Measurements from ENCODE around the gene AUTS2. TPM values are rescaled to one million over a fixed set of nuclear protein-coding genes. Genes with fewer than 3 reads are reported as not detected.
A peak's percentile ranks its signal among the peaks of the same experiment; 100 is the strongest.

AUTS2 gene
- total and polyA plus RNA-seq, 4 experiments from 2014 or later, result 3.4 to 35.2 (median 25.5) TPM

GRCh38 chr7:70178211-70178610 lies 579.9 kb downstream of the AUTS2 start:
- intact Hi-C loops (cut with micrococcal nuclease), result loop anchor here (5.0 kb wide), 1 partner anchor 519 kb away; no protein-coding TSS in a partner anchor
- Histone ChIP-seq H3K27me3 (ENCODE audit: insufficient read depth, low read length) (no peaks in the 10 kb centered on the region), H3K27ac (ENCODE audit: low read depth, low read length) (no peak overlapping the region), H3K4me1 (ENCODE audit: insufficient read depth, low read length) (peaks cover 6% of the 10 kb centered on the region), H3K4me3 (ENCODE audit: low read length in 2 of 2) (no peak overlapping the region), H3K9me3 (ENCODE audit: control insufficient read depth in 1 of 2, low read length in 2 of 2) (no peaks in the 10 kb centered on the region), H3K36me3 (ENCODE audit: insufficient read depth, low read length) (no peaks in the 10 kb centered on the region)
- no peak for DNase-seq
- peaks cover 2 to 7% (median 6%) of the 10 kb centered on the region in 4 donors for H3K4me1 Mint-ChIP-seq
- POLR2A ChIA-PET (ENCODE audit: partially characterized antibody), result no interaction called here
- no peak overlapping the region for H3K4me3 Mint-ChIP-seq
- CTCF ChIA-PET (ENCODE audit: partially characterized antibody), result no interaction called here
- H3K27me3 Mint-ChIP-seq, result peaks cover 0 to 3% of the 10 kb centered on the region in 2 donors
- H3K36me3 Mint-ChIP-seq, result no peaks in the 10 kb centered on the region
- H3K27ac Mint-ChIP-seq, result peak overlapping the region in 2 of 7 donors; percentile 6 to 17
- H3K9me3 Mint-ChIP-seq, result peaks cover 0 to 4% (median 0%) of the 10 kb centered on the region in 8 donors

- Mint-ChIP-seq H3K4me3 (no peak overlapping the region), H3K4me1 (peaks cover 2 to 7% (median 6%) of the 10 kb centered on the region in 4 donors), H3K27me3 (peaks cover 0 to 3% of the 10 kb centered on the region in 2 donors), H3K27ac (no peak overlapping the region), H3K9me3 (peaks cover 0 to 4% (median 0%) of the 10 kb centered on the region in 8 donors), H3K36me3 (no peaks in the 10 kb centered on the region)
- Histone ChIP-seq H3K27ac (ENCODE audit: low read depth, low read length) (no peak overlapping the region), H3K27me3 (ENCODE audit: insufficient read depth, low read length) (no peaks in the 10 kb centered on the region), H3K4me3 (ENCODE audit: low read length in 2 of 2) (no peak overlapping the region), H3K36me3 (ENCODE audit: insufficient read depth, low read length) (no peaks in the 10 kb centered on the region), H3K4me1 (ENCODE audit: insufficient read depth, low read length) (peaks cover 6% of the 10 kb centered on the region), H3K9me3 (ENCODE audit: control insufficient read depth in 1 of 2, low read length in 2 of 2) (no peaks in the 10 kb centered on the region)
- CTCF ChIA-PET (ENCODE audit: partially characterized antibody), result no interaction called here
- POLR2A ChIA-PET (ENCODE audit: partially characterized antibody), result interaction anchor here (0.6 kb wide), 1 partner anchor 515 kb away, joined by 3 read pairs; no protein-coding TSS in a partner anchor
- intact Hi-C loops (cut with micrococcal nuclease), result loop anchor here (5.0 kb wide), 1 partner anchor 519 kb away; no protein-coding TSS in a partner anchor
- no peak for DNase-seq
Observed at GRCh38 chr7:70178787-70179186, 580.5 kb downstream of the AUTS2 start.

GRCh38 chr7:70182521-70182920 lies 584.2 kb downstream of the AUTS2 start:
- DNase-seq, result no peak
- H3K4me1 ChIP-seq (ENCODE audit: insufficient read depth, low read length), result peaks cover 6% of the 10 kb centered on the region
- H3K4me3 ChIP-seq (ENCODE audit: low read length in 2 of 2), result no peak overlapping the region
- no peaks in the 10 kb centered on the region for H3K9me3 ChIP-seq (ENCODE audit: control insufficient read depth in 1 of 2, low read length in 2 of 2)
- Mint-ChIP-seq H3K27me3 (peaks cover 0 to 3% of the 10 kb centered on the region in 2 donors), H3K9me3 (peaks cover 0 to 8% (median 0%) of the 10 kb centered on the region in 8 donors), H3K4me1 (peaks cover 2 to 6% (median 5%) of the 10 kb centered on the region in 4 donors), H3K4me3 (no peak overlapping the region), H3K27ac (no peak overlapping the region), H3K36me3 (no peaks in the 10 kb centered on the region)
- no peak overlapping the region for H3K27ac ChIP-seq (ENCODE audit: low read depth, low read length)
- no peaks in the 10 kb centered on the region for H3K36me3 ChIP-seq (ENCODE audit: insufficient read depth, low read length)
- ChIA-PET CTCF (ENCODE audit: partially characterized antibody) (interaction anchor here (0.9 kb wide), 1 partner anchor 12 kb away, joined by 3 read pairs; no protein-coding TSS in a partner anchor), POLR2A (ENCODE audit: partially characterized antibody) (no interaction called here)
- no peaks in the 10 kb centered on the region for H3K27me3 ChIP-seq (ENCODE audit: insufficient read depth, low read length)
- intact Hi-C loops (cut with micrococcal nuclease), result no loop called here

GRCh38 chr7:70183278-70183677 lies 585.0 kb downstream of the AUTS2 start:
- Histone ChIP-seq H3K27ac (ENCODE audit: low read depth, low read length) (no peak overlapping the region), H3K4me3 (ENCODE audit: low read length in 2 of 2) (no peak overlapping the region), H3K27me3 (ENCODE audit: insufficient read depth, low read length) (no peaks in the 10 kb centered on the region), H3K36me3 (ENCODE audit: insufficient read depth, low read length) (no peaks in the 10 kb centered on the region), H3K9me3 (ENCODE audit: control insufficient read depth in 1 of 2, low read length in 2 of 2) (no peaks in the 10 kb centered on the region), H3K4me1 (ENCODE audit: insufficient read depth, low read length) (peaks cover under 1% of the 10 kb centered on the region)
- Mint-ChIP-seq H3K36me3 (no peaks in the 10 kb centered on the region), H3K27ac (no peak overlapping the region), H3K4me3 (no peak overlapping the region), H3K9me3 (peaks cover 0 to 6% (median 1%) of the 10 kb centered on the region in 8 donors), H3K4me1 (peaks cover 0 to 2% (median 0%) of the 10 kb centered on the region in 4 donors), H3K27me3 (peaks cover 0 to 3% of the 10 kb centered on the region in 2 donors)
- intact Hi-C loops (cut with micrococcal nuclease), result no loop called here
- POLR2A ChIA-PET (ENCODE audit: partially characterized antibody), result no interaction called here
- no peak for DNase-seq
- CTCF ChIA-PET (ENCODE audit: partially characterized antibody), result no interaction called here

- no peaks in the 10 kb centered on the region for H3K4me1 ChIP-seq (ENCODE audit: insufficient read depth, low read length)
- H3K4me3 ChIP-seq (ENCODE audit: low read length in 2 of 2), result no peak overlapping the region
- CTCF ChIA-PET (ENCODE audit: partially characterized antibody), result interaction anchor here (0.9 to 1.6 kb wide), 2 partner anchors 509 to 585 kb away, joined by 4 to 8 read pairs; no protein-coding TSS in a partner anchor
- no peak for DNase-seq
- intact Hi-C loops (cut with micrococcal nuclease), result no loop called here
- H3K27me3 ChIP-seq (ENCODE audit: insufficient read depth, low read length), result no peaks in the 10 kb centered on the region
- Mint-ChIP-seq H3K4me3 (no peak overlapping the region), H3K9me3 (peaks cover 0 to 4% (median 1%) of the 10 kb centered on the region in 8 donors), H3K4me1 (no peaks in the 10 kb centered on the region), H3K27me3 (peaks cover 0 to 2% of the 10 kb centered on the region in 2 donors), H3K36me3 (no peaks in the 10 kb centered on the region), H3K27ac (no peak overlapping the region)
- H3K36me3 ChIP-seq (ENCODE audit: insufficient read depth, low read length), result no peaks in the 10 kb centered on the region
- POLR2A ChIA-PET (ENCODE audit: partially characterized antibody), result no interaction called here
- H3K9me3 ChIP-seq (ENCODE audit: control insufficient read depth in 1 of 2, low read length in 2 of 2), result no peaks in the 10 kb centered on the region
- H3K27ac ChIP-seq (ENCODE audit: low read depth, low read length), result no peak overlapping the region
Observed at GRCh38 chr7:70188901-70189650, 590.8 kb downstream of the AUTS2 start.

GRCh38 chr7:70189776-70190175 lies 591.5 kb downstream of the AUTS2 start:
- ChIA-PET POLR2A (ENCODE audit: partially characterized antibody) (no interaction called here), CTCF (ENCODE audit: partially characterized antibody) (interaction anchor here (0.9 to 1.6 kb wide), 2 partner anchors 509 to 585 kb away, joined by 4 to 8 read pairs; no protein-coding TSS in a partner anchor)
- Mint-ChIP-seq H3K36me3 (no peaks in the 10 kb centered on the region), H3K4me1 (no peaks in the 10 kb centered on the region), H3K4me3 (no peak overlapping the region), H3K27ac (no peak overlapping the region), H3K9me3 (peaks cover 0 to 4% (median 1%) of the 10 kb centered on the region in 8 donors), H3K27me3 (peaks cover 0 to 2% of the 10 kb centered on the region in 2 donors)
- no peaks in the 10 kb centered on the region for H3K36me3 ChIP-seq (ENCODE audit: insufficient read depth, low read length)
- no peak overlapping the region for H3K27ac ChIP-seq (ENCODE audit: low read depth, low read length)
- no peak for DNase-seq
- intact Hi-C loops (cut with micrococcal nuclease), result loop anchor here (10.0 kb wide), 1 partner anchor 245 kb away; no protein-coding TSS in a partner anchor
- H3K4me3 ChIP-seq (ENCODE audit: low read length in 2 of 2), result no peak overlapping the region
- no peaks in the 10 kb centered on the region for H3K9me3 ChIP-seq (ENCODE audit: control insufficient read depth in 1 of 2, low read length in 2 of 2)
- H3K27me3 ChIP-seq (ENCODE audit: insufficient read depth, low read length), result no peaks in the 10 kb centered on the region
- H3K4me1 ChIP-seq (ENCODE audit: insufficient read depth, low read length), result no peaks in the 10 kb centered on the region

GRCh38 chr7:70190281-70190680 lies 592.0 kb downstream of the AUTS2 start:
- no peak overlapping the region for H3K27ac Mint-ChIP-seq
- H3K9me3 Mint-ChIP-seq, result peaks cover 0 to 4% (median 1%) of the 10 kb centered on the region in 8 donors
- no peak overlapping the region for H3K4me3 Mint-ChIP-seq
- intact Hi-C loops (cut with micrococcal nuclease), result loop anchor here (10.0 kb wide), 1 partner anchor 245 kb away; no protein-coding TSS in a partner anchor
- H3K36me3 Mint-ChIP-seq, result no peaks in the 10 kb centered on the region
- H3K27me3 Mint-ChIP-seq, result peaks cover 0 to 2% of the 10 kb centered on the region in 2 donors
- Histone ChIP-seq H3K27me3 (ENCODE audit: insufficient read depth, low read length) (no peaks in the 10 kb centered on the region), H3K4me1 (ENCODE audit: insufficient read depth, low read length) (no peaks in the 10 kb centered on the region), H3K27ac (ENCODE audit: low read depth, low read length) (no peak overlapping the region), H3K36me3 (ENCODE audit: insufficient read depth, low read length) (no peaks in the 10 kb centered on the region), H3K9me3 (ENCODE audit: control insufficient read depth in 1 of 2, low read length in 2 of 2) (no peaks in the 10 kb centered on the region), H3K4me3 (ENCODE audit: low read length in 2 of 2) (no peak overlapping the region)
- H3K4me1 Mint-ChIP-seq, result no peaks in the 10 kb centered on the region
- DNase-seq, result no peak
- ChIA-PET CTCF (ENCODE audit: partially characterized antibody) (interaction anchor here (0.9 to 1.6 kb wide), 2 partner anchors 508 to 584 kb away, joined by 4 to 8 read pairs; no protein-coding TSS in a partner anchor), POLR2A (ENCODE audit: partially characterized antibody) (no interaction called here)

Measured in CD4-positive, alpha-beta memory T cell (primary cell).